ENCODE data around the gene NDUFA12.

DNA sequence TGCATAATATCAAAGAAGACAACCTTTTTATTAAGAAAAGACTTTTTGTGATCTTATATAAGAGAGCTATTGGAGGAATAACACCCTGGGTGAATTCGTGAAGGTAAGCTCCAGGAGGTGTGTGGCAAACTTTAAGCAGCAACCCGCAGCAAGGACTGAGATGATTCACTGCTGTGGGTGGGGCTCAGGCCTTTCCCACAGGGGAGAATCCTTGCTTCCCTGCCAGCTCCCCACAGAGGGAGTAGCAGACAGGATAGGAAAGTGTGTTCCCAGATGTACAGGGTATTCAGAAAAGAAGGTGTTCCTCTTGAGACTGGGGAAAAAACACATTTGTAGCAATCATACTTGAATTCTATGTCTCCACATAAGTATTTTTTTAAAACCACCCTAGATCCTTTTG, 9.2 kb downstream of the NDUFA12 start:
- TF ChIP-seq GATA2 (IDR thresholded peaks at IDR 0.05; ENCODE audit: low read depth, low read length) (no peak), GATA3 (IDR thresholded peaks at IDR 0.05; ENCODE audit: low read depth, low read length) (no peak)
